Activated T-helper 1 cell treated with anti-CD3 and anti-CD28 coated beads, Interleukin-2, amount 50 U/mL, for 16 hours (primary cell): Measurements from ENCODE around the gene BZW1.

Source experiments
- DNase-seq, 2 donors: peaks; one replicate each; pipeline ENCODE4 v3.0.0-alpha.2; 2020; ENCODE audit warnings: low read depth in 1 of 2, low spot score in 1 of 2

BZW1 gene

DNA sequence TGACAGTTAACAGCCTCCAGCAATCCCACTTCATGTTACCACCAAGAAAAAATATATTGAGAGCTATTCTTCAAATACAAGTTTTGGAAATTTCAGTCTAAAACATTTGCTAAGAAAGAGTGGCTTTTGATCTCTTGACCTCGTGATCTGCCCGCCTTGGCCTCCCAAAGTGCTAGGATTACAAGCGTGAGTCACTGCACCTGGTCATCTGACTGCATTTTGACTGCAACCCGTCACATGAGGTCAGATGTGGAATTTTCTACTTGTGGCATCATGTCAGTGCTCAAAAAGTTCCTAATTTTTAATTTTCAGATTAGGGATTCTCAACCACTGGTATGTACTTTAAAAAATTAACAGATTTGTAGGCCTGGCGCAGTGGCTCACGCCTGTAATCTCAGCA, 61.9 kb downstream of the BZW1 start:
- DNase-seq = no peak
